ENCODE data around the gene PHF24.
A peak's percentile ranks its signal among the peaks of the same experiment; 100 is the strongest.
"Not testable (repeated sequence)": the region's sequence is repeated elsewhere in the genome, so short reads cannot be mapped to it uniquely, and the experiment has no call there.

PHF24 gene

GRCh38 chr9:34957492-34958410, at the start of gene PHF24:
Gene PHF24 (plus strand): TSS chr9:34958285. CDS start chr9:34971299, 13,014 bp downstream.
- DNase-seq, result no peak

- no peak for DNase-seq
Observed at GRCh38 chr9:34927061-34927460, 31.0 kb upstream of the PHF24 start.

- no peak for DNase-seq
Observed at GRCh38 chr9:34928921-34929320, 29.2 kb upstream of the PHF24 start.

GRCh38 chr9:34929506-34930102, 28.5 kb upstream of the PHF24 start:
- DNase-seq, result peak; percentile 1 to 7

GRCh38 chr9:34939989-34940388, 18.1 kb upstream of the PHF24 start:
- DNase-seq, result not testable (repeated sequence)

GRCh38 chr9:34948451-34948850, 9.6 kb upstream of the PHF24 start:
- no peak for DNase-seq

- DNase-seq, result no peak
Observed at GRCh38 chr9:34954225-34954624, 3.9 kb upstream of the PHF24 start.

GRCh38 chr9:34956066-34956465, 2.0 kb upstream of the PHF24 start:
- not testable (repeated sequence) for DNase-seq

GRCh38 chr9:34956648-34957047, 1.4 kb upstream of the PHF24 start:
- no peak for DNase-seq

- DNase-seq, result no peak
Observed at GRCh38 chr9:34958411-34958982, 412 bp downstream of the PHF24 start.

- DNase-seq, result no peak
Observed at GRCh38 chr9:34959461-34959860, 1.4 kb downstream of the PHF24 start.

- no peak for DNase-seq
Observed at GRCh38 chr9:34961574-34962490, 3.7 kb downstream of the PHF24 start.

GRCh38 chr9:34962546-34962945, 4.5 kb downstream of the PHF24 start:
- DNase-seq, result no peak

- DNase-seq, result no peak
Observed at GRCh38 chr9:34963552-34963951, 5.5 kb downstream of the PHF24 start.

GRCh38 chr9:34964458-34964857, 6.4 kb downstream of the PHF24 start:
- no peak for DNase-seq

- no peak for DNase-seq
Observed at GRCh38 chr9:34971146-34971811, 13.2 kb downstream of the PHF24 start.

GRCh38 chr9:34974664-34975063, 16.6 kb downstream of the PHF24 start:
- DNase-seq, result no peak

GRCh38 chr9:34976441-34976840, 18.4 kb downstream of the PHF24 start:
- DNase-seq, result no peak

- no peak for DNase-seq
Observed at GRCh38 chr9:34976992-34977391, 18.9 kb downstream of the PHF24 start.

GRCh38 chr9:34980181-34980761, 22.2 kb downstream of the PHF24 start:
- DNase-seq, result no peak

GRCh38 chr9:34982361-34982760, 24.3 kb downstream of the PHF24 start:
- DNase-seq, result no peak

GRCh38 chr9:34983209-34983608, 25.1 kb downstream of the PHF24 start:
- DNase-seq, result no peak

All from SHP77 (cell line).